BE2C (cell line): ENCODE measurements around the gene TCEA2.

Experiments used
- DNase-seq: peaks from one replicate; pipeline ENCODE4 v3.0.0-alpha.2; 2020
- H3K27me3 ChIP-seq: fragments of 250-450 bp; sonication (Bioruptor Pico); 2 replicates; pipeline ENCODE4 v1.5.1; 2020; ENCODE audit warnings: mild to moderate bottlenecking
- H3K36me3 ChIP-seq: fragments of 250-450 bp; sonication (Bioruptor Pico); 2 replicates; pipeline ENCODE4 v1.5.1; 2020; ENCODE audit warnings: mild to moderate bottlenecking
- H3K4me1 ChIP-seq: fragments of 250-450 bp; sonication (Bioruptor Pico); 2 replicates; pipeline ENCODE4 v1.5.1; 2020
- H3K4me3 ChIP-seq: 2 replicates; pipeline ENCODE4 v1.5.1; 2011; ENCODE audit warnings: low read depth, low read length
- H3K9me3 ChIP-seq: fragments of 250-450 bp; sonication (Bioruptor Pico); 2 replicates; pipeline ENCODE4 v1.5.1; 2020
- TF ChIP-seq, protein P1 (sequence below): IDR thresholded peaks from 2 replicates; pipeline ENCODE4 v1.5.1; 2012; ENCODE audit warnings: mild to moderate bottlenecking, low read depth, low read length

TCEA2 gene

GRCh38 chr20:64074184-64074789, 11.3 kb downstream of the TCEA2 start:
- Histone ChIP-seq H3K9me3 (no peaks in the 10 kb centered on the region), H3K36me3 (no peaks in the 10 kb centered on the region; the same call in 1 of the 2 replicates), H3K4me1 (0 out of 2 replicates have a peak, but pooled peaks cover 3% of the 10 kb centered on the region), H3K4me3 (no peak overlapping the region), H3K27me3 (no peaks in the 10 kb centered on the region)
- DNase-seq: no peak
- TF ChIP-seq, protein P1, sequence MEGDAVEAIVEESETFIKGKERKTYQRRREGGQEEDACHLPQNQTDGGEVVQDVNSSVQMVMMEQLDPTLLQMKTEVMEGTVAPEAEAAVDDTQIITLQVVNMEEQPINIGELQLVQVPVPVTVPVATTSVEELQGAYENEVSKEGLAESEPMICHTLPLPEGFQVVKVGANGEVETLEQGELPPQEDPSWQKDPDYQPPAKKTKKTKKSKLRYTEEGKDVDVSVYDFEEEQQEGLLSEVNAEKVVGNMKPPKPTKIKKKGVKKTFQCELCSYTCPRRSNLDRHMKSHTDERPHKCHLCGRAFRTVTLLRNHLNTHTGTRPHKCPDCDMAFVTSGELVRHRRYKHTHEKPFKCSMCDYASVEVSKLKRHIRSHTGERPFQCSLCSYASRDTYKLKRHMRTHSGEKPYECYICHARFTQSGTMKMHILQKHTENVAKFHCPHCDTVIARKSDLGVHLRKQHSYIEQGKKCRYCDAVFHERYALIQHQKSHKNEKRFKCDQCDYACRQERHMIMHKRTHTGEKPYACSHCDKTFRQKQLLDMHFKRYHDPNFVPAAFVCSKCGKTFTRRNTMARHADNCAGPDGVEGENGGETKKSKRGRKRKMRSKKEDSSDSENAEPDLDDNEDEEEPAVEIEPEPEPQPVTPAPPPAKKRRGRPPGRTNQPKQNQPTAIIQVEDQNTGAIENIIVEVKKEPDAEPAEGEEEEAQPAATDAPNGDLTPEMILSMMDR: no peak

DNA sequence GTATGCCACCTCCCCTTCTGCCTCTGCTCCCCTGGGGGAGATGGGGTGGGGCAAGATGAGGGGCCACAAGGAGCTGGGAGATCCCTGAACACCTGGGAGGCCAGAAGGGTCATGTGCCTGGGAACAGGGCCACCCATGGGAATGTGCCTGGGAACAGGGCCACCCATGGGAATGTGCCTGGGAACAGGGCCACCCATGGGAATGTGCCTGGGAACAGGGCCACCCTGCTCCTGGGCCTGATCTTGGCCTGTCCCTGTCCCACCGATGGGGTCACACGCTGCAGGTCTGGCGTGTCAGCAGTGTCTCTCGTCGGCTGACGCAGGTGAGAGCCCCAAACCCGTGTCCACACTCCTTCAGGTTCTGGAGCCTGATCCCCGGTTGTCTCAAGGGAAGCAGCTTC, 12.0 kb downstream of the TCEA2 start:
- TF ChIP-seq, protein P1: no peak
- Histone ChIP-seq H3K27me3 (no peaks in the 10 kb centered on the region), H3K4me1 (no peaks in the 10 kb centered on the region), H3K36me3 (no peaks in the 10 kb centered on the region; the same call in 1 of the 2 replicates), H3K9me3 (no peaks in the 10 kb centered on the region), H3K4me3 (no peak overlapping the region)
- no peak for DNase-seq

- H3K36me3 ChIP-seq: no peaks in the 10 kb centered on the region; the same call in 1 of the 2 replicates
- DNase-seq: no peak
- TF ChIP-seq, protein P1: no peak
- H3K4me1 ChIP-seq: no peaks in the 10 kb centered on the region
- no peaks in the 10 kb centered on the region for H3K9me3 ChIP-seq
- H3K4me3 ChIP-seq: no peak overlapping the region
- H3K27me3 ChIP-seq: no peaks in the 10 kb centered on the region
Measured at GRCh38 chr20:64075556-64075955, 12.6 kb downstream of the TCEA2 start.

DNA sequence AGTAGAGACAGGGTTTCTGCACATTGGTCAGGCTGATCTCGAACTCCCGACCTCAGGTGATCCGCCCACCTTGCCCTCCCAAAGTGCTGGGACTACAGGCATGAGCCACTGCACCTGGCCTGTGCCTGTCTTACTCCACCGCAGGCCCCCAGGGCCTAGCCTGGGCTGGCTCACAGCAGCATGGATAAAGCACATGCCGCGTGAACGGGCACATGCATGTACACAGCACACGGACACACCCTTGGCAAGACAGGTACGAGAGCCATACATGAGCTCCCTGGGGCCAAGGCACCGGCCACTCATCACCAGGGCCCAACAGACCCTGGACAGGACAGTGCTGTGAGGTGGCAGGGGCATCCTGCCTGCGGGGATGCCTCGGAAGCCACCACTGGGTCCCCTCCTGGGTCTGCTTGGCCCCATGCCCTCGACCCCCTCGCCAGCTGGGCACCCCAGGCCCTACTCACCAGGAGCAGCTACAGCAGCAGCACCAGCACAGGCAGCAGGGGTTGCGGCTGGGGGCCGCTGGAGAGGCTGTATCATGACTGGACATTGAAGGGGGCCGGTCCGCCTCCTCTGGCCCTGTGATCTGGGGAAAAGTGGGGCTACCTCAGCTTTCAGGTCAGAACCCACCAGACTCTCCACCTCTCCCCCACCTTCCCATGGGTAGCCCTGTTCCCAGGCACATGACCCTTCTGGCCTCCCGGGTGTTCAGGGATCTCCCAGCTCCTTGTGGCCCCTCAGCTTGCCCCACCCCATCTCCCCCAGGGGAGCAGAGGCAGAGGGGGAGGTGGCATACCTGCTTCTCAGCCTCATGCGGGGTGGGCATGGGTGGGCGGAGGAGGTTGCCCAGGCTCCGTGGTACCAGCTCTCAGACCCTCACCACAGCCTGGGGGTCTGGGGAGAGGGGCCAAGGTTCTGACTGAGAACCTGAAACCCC, 13.3 kb downstream of the TCEA2 start:
- TF ChIP-seq, protein P1: no peak
- Histone ChIP-seq H3K36me3 (no peaks in the 10 kb centered on the region; the same call in 1 of the 2 replicates), H3K4me1 (no peaks in the 10 kb centered on the region), H3K4me3 (no peak overlapping the region), H3K9me3 (no peaks in the 10 kb centered on the region), H3K27me3 (no peaks in the 10 kb centered on the region)
- DNase-seq: no peak

DNA sequence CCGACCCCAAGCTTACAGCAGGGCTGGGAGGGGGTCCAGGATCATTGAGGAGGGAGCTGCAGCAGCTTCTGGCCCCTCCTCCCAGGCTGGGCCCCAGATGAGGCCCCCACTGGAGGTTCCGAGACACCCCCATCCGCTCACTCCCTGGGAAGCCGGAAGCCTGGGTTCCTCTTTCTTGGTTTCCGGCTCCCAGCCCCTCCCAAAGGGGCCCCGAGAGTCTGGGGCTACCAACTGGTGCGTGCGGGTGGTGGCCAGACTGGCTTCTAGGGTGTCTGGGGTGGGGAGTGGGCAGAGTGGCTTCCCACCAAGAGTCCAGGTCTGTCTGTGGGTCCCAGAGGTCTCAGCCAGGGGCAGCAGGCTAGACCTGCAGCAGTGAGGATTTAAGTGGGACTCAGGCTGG, 14.1 kb downstream of the TCEA2 start:
- TF ChIP-seq, protein P1: no peak
- H3K4me1 ChIP-seq: 0 out of 2 replicates have a peak, but pooled peaks cover 2% of the 10 kb centered on the region
- H3K36me3 ChIP-seq: no peaks in the 10 kb centered on the region; the same call in 1 of the 2 replicates
- no peaks in the 10 kb centered on the region for H3K9me3 ChIP-seq
- no peaks in the 10 kb centered on the region for H3K27me3 ChIP-seq
- DNase-seq: no peak
- no peak overlapping the region for H3K4me3 ChIP-seq

- no peaks in the 10 kb centered on the region for H3K9me3 ChIP-seq
- DNase-seq: no peak
- no peak overlapping the region for H3K4me3 ChIP-seq
- no peaks in the 10 kb centered on the region; the same call in 1 of the 2 replicates for H3K36me3 ChIP-seq
- 0 out of 2 replicates have a peak, but pooled peaks cover 5% of the 10 kb centered on the region for H3K4me1 ChIP-seq
- TF ChIP-seq, protein P1: no peak
- H3K27me3 ChIP-seq: no peaks in the 10 kb centered on the region
Measured at GRCh38 chr20:64077541-64077875, 14.5 kb downstream of the TCEA2 start.
